HG03342 (cell line): ENCODE data around the gene RBCK1.
"Not testable (repeated sequence)": the region's sequence is repeated elsewhere in the genome, so short reads cannot be mapped to it uniquely, and the experiment has no call there.

ENCODE experiments used
- ATAC-seq: cut with Tn5 transposase; IDR thresholded peaks from one replicate; pipeline ENCODE4 v1.9.1; 2021; ENCODE audit warnings: mild to moderate bottlenecking, moderate library complexity; ENCODE audit not compliant: unreplicated experiment

RBCK1 gene

GRCh38 chr20:375265-375889 lies 32.7 kb upstream of the RBCK1 start:
- no peak for ATAC-seq

GRCh38 chr20:376089-376488 lies 32.0 kb upstream of the RBCK1 start:
- ATAC-seq, result no peak

DNA sequence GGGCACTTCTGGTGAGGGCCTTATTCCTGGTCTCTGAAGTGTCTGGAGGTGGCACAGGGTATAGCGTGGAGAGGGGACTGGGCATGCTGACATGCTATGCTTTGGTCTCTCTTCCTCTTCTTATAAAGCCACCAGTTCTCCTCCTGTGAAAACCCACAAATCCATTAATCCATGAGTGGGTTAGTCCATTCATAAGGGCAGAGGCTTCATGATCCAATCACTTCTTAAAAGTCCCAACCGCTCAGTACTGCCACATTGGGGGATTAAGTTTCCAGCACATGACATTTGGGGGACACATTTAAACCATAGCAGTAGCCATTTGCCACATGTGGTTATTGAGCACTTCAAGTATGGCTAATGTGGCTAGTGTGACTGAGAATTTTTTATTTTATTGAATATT lies 31.3 kb upstream of the RBCK1 start:
- no peak for ATAC-seq

- ATAC-seq, result not testable (repeated sequence)
These were observed 30.5 kb upstream of the RBCK1 start for GRCh38 chr20:377578-377977.

DNA sequence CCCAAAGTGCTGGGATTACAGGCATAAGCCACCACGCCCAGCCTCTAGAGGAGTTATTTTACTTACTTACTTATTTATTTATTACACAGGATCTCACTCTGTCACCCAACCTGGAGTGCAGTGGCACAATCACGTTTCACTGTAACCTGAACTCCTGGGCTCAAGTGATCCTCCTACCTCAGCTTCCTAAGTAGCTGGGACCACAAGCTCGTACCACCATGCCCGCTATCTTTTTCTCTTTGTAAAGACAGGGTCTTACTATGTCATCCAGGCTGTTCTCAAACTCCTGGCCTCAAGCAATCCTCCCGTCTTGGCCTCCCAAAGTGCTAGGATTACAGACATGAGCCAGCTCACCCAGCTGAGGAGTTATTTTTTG lies 29.1 kb upstream of the RBCK1 start:
- ATAC-seq, result no peak

DNA sequence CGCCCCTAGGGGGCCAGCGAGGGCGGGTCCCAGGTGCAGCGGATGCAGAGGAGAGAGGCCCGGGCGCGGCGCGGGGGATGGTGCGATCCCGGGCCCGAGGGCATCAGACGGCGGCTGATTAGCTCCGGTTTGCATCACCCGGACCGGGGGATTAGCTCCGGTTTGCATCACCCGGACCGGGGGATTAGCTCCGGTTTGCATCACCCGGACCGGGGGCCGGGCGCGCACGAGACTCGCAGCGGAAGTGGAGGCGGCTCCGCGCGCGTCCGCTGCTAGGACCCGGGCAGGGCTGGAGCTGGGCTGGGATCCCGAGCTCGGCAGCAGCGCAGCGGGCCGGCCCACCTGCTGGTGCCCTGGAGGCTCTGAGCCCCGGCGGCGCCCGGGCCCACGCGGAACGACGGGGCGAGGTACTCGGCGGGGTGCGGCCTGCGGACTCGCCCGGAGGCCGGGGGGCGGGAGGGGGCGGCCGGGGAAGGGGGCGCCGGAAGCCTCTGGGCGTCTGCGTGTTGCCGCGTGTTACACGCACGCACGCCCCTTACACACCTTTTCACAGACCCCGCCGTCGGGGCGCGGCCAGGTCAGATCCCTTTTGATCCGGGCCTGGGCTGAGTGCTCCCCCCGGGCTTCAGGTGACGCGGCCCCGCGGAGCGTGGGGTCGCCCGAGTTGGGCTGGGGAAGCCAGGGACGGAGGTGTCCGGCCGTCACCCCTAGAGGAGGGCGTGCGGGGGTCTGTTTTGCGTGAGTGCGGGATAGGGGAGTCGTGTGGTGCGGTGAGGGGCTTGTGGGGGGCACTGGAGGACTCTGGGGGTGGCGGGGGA lies 27.1 kb upstream of the RBCK1 start:
- ATAC-seq, result peak; percentile 45

DNA sequence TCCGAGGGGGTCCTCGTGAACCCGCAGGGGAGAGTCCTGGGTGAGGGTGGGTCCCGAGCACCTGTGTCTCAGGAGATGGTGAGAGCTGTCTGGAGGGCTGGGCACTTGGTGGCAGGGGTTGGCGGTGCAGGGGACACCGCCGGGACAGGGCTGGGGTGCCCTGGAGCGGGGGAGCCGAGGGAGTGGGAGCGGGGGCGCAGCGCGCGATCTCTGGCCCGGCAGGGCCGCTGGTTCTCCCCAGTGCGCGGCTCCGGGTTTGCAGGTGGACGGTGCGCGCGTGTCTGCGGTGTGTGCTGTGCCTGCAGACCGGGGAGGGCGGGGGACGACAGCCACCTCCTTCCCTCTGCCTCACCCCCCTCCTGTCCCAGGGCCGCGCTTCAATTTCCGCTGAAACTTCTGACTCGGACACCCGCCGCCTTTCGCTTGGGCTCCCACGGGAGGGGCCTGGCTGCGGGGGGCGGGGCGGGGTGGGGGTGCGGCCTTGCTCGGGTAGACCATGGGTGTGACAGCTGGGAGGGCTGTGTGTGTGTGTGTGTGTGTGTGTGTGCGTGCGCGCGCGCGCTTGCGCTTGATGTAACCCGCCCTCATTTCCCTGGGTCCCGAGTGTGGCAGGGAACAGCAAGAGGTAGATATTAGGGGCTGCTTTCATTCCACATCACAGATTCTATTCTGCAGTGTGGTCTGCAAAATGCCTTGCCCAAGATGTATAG lies 26.4 kb upstream of the RBCK1 start:
- ATAC-seq, result peak; percentile 59

- ATAC-seq, result no peak
These were observed 25.6 kb upstream of the RBCK1 start for GRCh38 chr20:382291-383115.

DNA sequence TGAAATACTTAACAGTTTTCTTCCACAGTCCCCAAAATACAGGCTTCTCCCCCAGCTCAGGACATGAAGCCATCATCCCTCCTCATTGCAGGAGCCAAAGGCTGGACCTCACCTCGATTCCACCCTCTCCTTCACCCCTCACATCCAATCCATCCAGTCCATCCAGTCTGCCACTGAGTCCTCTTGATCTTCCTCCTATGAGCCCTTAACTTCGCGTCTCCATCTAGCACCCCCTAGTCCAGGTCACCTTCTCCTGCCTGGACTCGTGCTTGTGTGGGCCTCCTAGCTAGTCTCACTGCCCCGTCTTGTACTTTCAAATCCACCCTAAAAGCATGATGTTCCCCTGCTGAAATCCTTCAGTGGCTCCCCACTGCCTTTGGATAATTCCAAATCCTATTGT lies 24.2 kb upstream of the RBCK1 start:
- no peak for ATAC-seq

GRCh38 chr20:384723-385122 lies 23.4 kb upstream of the RBCK1 start:
- ATAC-seq, result no peak

- ATAC-seq, result no peak
These were observed 22.7 kb upstream of the RBCK1 start for GRCh38 chr20:385448-385847.

- ATAC-seq, result not testable (repeated sequence)
These were observed 21.5 kb upstream of the RBCK1 start for GRCh38 chr20:386634-387033.

DNA sequence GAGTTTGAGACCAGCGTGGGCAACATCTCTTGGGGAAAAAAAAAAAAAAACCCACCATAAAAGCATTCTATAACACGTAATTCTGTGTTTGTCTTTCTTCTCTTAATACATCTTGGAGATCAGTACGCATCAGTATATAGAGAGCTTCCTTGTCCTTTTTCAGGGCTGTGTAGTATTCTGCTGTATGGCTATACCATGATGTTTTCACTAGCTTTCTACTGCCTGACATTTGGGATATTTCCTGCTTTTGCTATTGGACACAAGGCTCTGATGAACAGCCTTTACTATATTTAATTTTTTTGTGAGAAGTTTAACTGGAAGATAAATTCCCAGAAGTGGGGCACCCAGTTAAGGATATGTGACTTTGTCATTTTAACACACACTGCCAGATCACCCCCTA lies 20.6 kb upstream of the RBCK1 start:
- ATAC-seq, result no peak

DNA sequence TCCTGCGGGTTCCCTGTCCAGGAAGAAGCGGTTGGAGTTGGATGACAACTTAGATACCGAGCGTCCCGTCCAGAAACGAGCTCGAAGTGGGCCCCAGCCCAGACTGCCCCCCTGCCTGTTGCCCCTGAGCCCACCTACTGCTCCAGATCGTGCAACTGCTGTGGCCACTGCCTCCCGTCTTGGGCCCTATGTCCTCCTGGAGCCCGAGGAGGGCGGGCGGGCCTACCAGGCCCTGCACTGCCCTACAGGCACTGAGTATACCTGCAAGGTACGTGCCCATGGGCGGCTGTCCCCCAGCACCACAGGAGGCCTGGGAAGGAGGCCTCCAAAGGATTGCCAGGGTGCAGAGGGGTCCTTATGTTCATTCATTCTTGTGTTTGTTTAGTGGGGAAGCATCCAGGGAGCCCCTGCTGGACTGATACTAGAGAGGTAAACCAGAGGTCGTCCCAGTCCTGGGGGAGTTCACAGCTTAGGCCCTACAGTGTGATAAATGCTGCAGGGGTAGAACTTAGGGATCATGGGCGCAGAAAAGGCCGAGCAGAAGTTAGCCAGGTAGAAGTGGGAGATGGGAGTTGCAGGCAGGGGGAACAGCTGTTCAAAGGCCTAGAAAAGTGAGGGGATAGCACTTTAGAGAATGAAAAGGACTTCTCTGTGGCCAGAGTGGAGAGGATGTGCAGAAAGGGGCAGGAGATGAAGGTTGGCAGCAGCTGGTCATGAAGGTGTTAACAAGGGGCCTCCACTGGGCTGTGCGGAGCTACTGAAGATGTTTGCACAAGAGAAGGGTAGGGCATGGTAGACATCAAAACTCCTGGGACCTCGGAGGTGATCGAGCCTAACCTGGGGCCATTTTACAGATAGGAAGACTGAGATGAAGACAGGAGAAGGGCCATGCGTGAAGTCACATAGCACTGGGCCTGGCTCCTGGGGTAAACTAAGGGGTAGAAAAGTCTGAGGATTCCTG lies 19.8 kb upstream of the RBCK1 start:
- no peak for ATAC-seq

DNA sequence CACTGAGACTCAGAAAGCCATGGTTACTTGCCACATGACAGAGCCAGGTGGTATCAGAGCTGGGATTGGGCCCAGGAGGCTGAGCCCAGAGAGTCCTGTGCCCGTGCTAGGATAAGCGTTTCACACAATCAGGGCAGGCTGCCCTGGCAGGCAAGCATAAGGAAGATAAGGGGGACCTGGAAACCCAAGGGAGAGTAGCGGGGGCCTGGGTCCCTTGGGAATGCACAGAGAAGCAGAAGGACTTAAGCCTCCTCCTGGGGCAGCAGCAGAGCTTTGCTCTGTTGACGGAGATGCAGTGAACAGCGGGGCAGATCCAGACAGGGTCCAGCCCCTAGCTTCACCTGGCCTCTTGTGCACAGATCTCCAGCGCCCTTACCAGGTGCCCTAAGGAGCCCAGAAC lies 18.9 kb upstream of the RBCK1 start:
- no peak for ATAC-seq

DNA sequence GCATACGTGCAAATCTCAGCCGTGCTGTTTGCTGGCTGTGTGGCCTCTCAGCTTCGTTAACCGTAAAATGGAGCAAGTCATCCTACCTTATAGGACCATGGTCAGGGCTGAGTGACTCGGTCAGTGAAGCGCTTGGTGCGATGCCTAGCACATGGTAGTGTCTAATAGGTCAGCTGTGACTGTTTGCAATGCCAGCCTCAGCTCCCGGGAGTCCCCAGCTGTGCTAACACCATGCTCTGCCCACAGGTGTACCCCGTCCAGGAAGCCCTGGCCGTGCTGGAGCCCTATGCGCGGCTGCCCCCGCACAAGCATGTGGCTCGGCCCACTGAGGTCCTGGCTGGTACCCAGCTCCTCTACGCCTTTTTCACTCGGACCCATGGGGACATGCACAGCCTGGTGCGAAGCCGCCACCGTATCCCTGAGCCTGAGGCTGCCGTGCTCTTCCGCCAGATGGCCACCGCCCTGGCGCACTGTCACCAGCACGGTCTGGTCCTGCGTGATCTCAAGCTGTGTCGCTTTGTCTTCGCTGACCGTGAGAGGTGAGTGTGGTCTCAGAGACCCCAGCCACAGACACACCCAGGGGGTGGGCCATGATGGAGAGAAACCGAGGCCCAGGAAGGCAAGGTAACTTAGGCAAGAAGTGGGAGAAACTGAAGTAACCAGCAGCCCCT lies 16.9 kb upstream of the RBCK1 start:
- no peak for ATAC-seq

DNA sequence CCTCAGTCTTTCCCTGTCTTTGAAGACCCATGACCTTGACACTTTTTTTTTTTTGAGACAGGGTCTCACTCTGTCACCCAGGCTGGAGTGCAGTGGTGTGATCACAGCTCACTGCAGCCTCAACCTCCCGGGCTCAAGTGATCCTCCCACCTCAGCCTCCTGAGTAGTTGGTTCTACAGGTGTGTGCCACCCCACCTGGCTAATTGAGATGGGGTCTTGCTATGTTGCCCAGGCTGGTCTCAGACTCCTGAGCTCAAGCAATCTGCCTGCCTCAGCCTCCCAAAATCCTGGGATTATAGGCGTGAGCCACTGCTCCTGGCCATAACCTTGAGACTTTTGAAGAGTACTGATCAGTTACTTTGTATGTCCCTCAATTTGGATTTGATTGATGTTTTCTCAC lies 14.8 kb upstream of the RBCK1 start:
- ATAC-seq, result not testable (repeated sequence)

GRCh38 chr20:396252-396618 lies 11.9 kb upstream of the RBCK1 start:
- ATAC-seq, result no peak

DNA sequence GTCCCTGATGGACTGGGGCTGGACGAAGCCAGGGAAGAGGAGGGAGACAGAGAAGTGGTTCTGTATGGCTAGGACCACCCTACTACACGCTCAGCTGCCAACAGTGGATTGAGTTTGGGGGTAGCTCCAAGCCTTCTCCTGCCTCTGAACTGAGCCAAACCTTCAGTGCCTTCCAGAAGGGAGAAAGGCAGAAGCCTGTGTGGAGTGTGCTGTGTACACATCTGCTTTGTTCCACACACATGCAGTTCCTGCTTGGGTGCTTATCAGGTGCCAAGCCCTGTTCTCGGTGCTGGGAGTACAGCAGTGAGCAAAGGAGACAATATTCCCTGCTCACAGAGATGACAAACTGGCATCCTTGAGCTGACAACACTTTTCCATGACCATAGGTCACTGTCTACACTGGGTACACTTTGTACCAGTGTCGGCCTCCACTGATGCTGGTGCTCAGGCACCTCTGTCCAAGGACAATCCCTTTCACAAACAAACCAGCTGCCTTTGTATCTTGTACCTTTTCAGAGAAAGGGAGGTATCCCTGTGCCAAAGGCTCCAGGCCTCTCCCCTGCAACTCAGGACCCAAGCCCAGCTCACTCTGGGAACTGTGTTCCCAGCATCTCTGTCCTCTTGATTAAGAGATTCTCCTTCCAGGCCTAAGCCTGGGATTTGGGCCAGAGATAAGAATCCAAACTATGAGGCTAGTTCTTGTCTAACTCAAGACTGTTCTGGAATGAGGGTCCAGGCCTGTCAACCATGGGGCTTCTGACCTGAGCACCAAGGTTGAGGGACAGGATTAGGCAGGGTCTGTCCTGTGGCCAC lies 11.3 kb upstream of the RBCK1 start:
- no peak for ATAC-seq
